ENCODE measurements around the gene SLC1A7. TPM values are rescaled to one million over a fixed set of nuclear protein-coding genes. Genes with fewer than 3 reads are reported as not detected.

SLC1A7 gene
- total RNA-seq, 1 experiment from 2014 or later = not detected

- ChIA-PET POLR2A (interaction anchor here (0.6 kb wide), 1 partner anchor 196 kb away, joined by 3 read pairs; no protein-coding TSS in a partner anchor), CTCF (interaction anchor here (0.7 kb wide), 1 partner anchor 58 kb away, joined by 3 read pairs; no protein-coding TSS in a partner anchor), RAD21 (ENCODE audit: low non-redundant PET in 1 of 2, low total read pairs in 2 of 2, uncharacterized antibody in 2 of 2, unreplicated experiment in 2 of 2) (no interaction called here)
- BruUV-seq (replicated peaks) = no TSS peak
- no peaks in the 10 kb centered on the region for H4K20me1 ChIP-seq (ENCODE audit: insufficient read depth)
- no peak for DNase-seq (ENCODE audit: low read depth, low spot score)
- H3K79me2 ChIP-seq (ENCODE audit: insufficient read depth, low read length) = no peaks in the 10 kb centered on the region
- H3K9ac ChIP-seq (ENCODE audit: low read length) = no peak overlapping the region
- H3K4me2 ChIP-seq (ENCODE audit: low read length) = no peak overlapping the region
- intact Hi-C loops (cut with micrococcal nuclease) = no loop called here
- H3K9me2 ChIP-seq (ENCODE audit: insufficient read depth) = no peaks in the 10 kb centered on the region
- ATAC-seq = no peak
- no peak overlapping the region for H3K27ac ChIP-seq (ENCODE audit: low read depth, low read length)
- H3K4me3 ChIP-seq (replicated peaks in 1 of 2; ENCODE audit: low read depth in 1 of 2, low read length in 2 of 2) = no peak overlapping the region
- no peaks in the 10 kb centered on the region for H3K36me3 ChIP-seq (ENCODE audit: control insufficient read depth in 1 of 2, insufficient read depth in 2 of 2, low read length in 2 of 2)
- H3K4me1 ChIP-seq (ENCODE audit: control insufficient read depth in 1 of 2, insufficient read depth in 2 of 2, low read length in 2 of 2) = peaks cover 11 to 19% of the 10 kb centered on the region in 2 experiments
- H3K9me3 ChIP-seq (ENCODE audit: control insufficient read depth in 1 of 2, insufficient read depth in 1 of 2, low read depth in 1 of 2, low read length in 2 of 2) = no peaks in the 10 kb centered on the region
- TF ChIP-seq TCF7L2 (IDR thresholded peaks at IDR 0.05; ENCODE audit: borderline replicate concordance, extremely low read depth, insufficient read depth, insufficient read length) (no peak), REST (IDR thresholded peaks at IDR 0.05; ENCODE audit: low read depth) (no peak), YY1 (IDR thresholded peaks at IDR 0.05; ENCODE audit: extremely low read depth, insufficient replicate concordance, low read depth, low read length) (no peak)
- TF ChIP-seq, protein P1, sequence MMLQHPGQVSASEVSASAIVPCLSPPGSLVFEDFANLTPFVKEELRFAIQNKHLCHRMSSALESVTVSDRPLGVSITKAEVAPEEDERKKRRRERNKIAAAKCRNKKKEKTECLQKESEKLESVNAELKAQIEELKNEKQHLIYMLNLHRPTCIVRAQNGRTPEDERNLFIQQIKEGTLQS (IDR thresholded peaks at IDR 0.05) = no peak
- no peak overlapping the region for H2AFZ ChIP-seq (ENCODE audit: low read depth, low read length, poor library complexity, severe bottlenecking)
- no peaks in the 10 kb centered on the region for H3K27me3 ChIP-seq (ENCODE audit: insufficient read depth, low read length)
Measured at GRCh38 chr1:53148123-53148522, 5.7 kb upstream of the SLC1A7 start.

DNA sequence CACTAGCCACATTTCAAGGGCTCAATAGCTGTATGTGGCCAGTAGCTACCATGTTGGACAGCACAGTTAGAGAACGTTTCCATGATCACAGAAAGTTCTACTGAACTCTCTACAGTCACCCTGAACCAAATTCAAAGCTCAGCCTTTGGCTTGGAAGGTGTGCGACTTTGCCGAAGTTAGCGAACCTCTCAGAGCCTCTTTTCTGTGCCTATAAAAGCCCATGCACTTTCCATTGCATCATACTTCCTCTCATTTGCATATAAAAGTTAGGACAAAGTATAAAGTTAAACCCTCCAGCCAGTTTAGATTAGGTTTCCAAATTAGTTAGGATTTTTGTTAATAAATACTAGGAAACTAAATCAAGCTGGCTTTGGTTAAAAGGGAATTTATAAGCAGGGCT, 4.7 kb upstream of the SLC1A7 start:
- ChIA-PET CTCF (no interaction called here), RAD21 (ENCODE audit: low non-redundant PET in 1 of 2, low total read pairs in 2 of 2, uncharacterized antibody in 2 of 2, unreplicated experiment in 2 of 2) (no interaction called here), POLR2A (no interaction called here)
- Histone ChIP-seq H3K27me3 (ENCODE audit: insufficient read depth, low read length) (no peaks in the 10 kb centered on the region), H3K27ac (ENCODE audit: low read depth, low read length) (no peak overlapping the region), H3K79me2 (ENCODE audit: insufficient read depth, low read length) (no peaks in the 10 kb centered on the region), H3K9ac (ENCODE audit: low read length) (no peak overlapping the region), H3K36me3 (ENCODE audit: control insufficient read depth in 1 of 2, insufficient read depth in 2 of 2, low read length in 2 of 2) (no peaks in the 10 kb centered on the region), H4K20me1 (ENCODE audit: insufficient read depth) (no peaks in the 10 kb centered on the region), H3K4me1 (ENCODE audit: control insufficient read depth in 1 of 2, insufficient read depth in 2 of 2, low read length in 2 of 2) (peaks cover 11 to 19% of the 10 kb centered on the region in 2 experiments), H3K9me3 (ENCODE audit: control insufficient read depth in 1 of 2, insufficient read depth in 1 of 2, low read depth in 1 of 2, low read length in 2 of 2) (no peaks in the 10 kb centered on the region), H3K4me3 (replicated peaks in 1 of 2; ENCODE audit: low read depth in 1 of 2, low read length in 2 of 2) (no peak overlapping the region), H2AFZ (ENCODE audit: low read depth, low read length, poor library complexity, severe bottlenecking) (peak overlapping the region; percentile 10), H3K9me2 (ENCODE audit: insufficient read depth) (no peaks in the 10 kb centered on the region), H3K4me2 (ENCODE audit: low read length) (0 out of 2 replicates have a peak overlapping the region, but pooled peaks have one; percentile 64)
- DNase-seq (ENCODE audit: low read depth, low spot score) (no peak), ATAC-seq (no peak)
- intact Hi-C loops (cut with micrococcal nuclease) = no loop called here
- BruUV-seq (replicated peaks) = no TSS peak
- TF ChIP-seq CBX3 (IDR thresholded peaks at IDR 0.05; ENCODE audit: low read depth) (no peak), SP1 (IDR thresholded peaks at IDR 0.05; ENCODE audit: low read depth) (no peak), POLR2AphosphoS5 (IDR thresholded peaks at IDR 0.05; ENCODE audit: low read depth, low read length) (no peak), REST (IDR thresholded peaks at IDR 0.05; ENCODE audit: low read depth) (no peak), ZNF274 (IDR thresholded peaks at IDR 0.05; ENCODE audit: low read depth, low read length) (no peak), SRF (IDR thresholded peaks at IDR 0.05; ENCODE audit: low read depth) (no peak), EZH2phosphoT487 (IDR thresholded peaks at IDR 0.05; ENCODE audit: borderline replicate concordance) (no peak), ELF1 (IDR thresholded peaks at IDR 0.05; ENCODE audit: borderline replicate concordance, low read depth) (no peak), JUND (IDR thresholded peaks at IDR 0.05) (no peak), TCF7L2 (IDR thresholded peaks at IDR 0.05; ENCODE audit: borderline replicate concordance, extremely low read depth, insufficient read depth, insufficient read length) (no peak)
- TF ChIP-seq, protein P1 (IDR thresholded peaks at IDR 0.05) = no peak

Data from HCT116 (cell line).